ENCODE measurements around the gene ZNHIT6. TPM values are rescaled to one million over a fixed set of nuclear protein-coding genes. Genes with fewer than 3 reads are reported as not detected.

ZNHIT6 gene
- total RNA-seq, 1 experiment from 2014 or later: 16.1 TPM

- no peak overlapping the region for H3K4me3 ChIP-seq
- no peaks in the 10 kb centered on the region for H3K27me3 ChIP-seq (ENCODE audit: insufficient read depth, low read depth)
- POLR2A ChIA-PET (ENCODE audit: unreplicated experiment): interaction anchor here (0.8 kb wide), 1 partner anchor 13 kb away, joined by 5 read pairs; no protein-coding TSS in a partner anchor
- no peak overlapping the region for H3K4me2 ChIP-seq
- no peak overlapping the region for H2AFZ ChIP-seq
- intact Hi-C loops (cut with micrococcal nuclease; ENCODE audit: unreplicated experiment): no loop called here
- no peaks in the 10 kb centered on the region for H4K20me1 ChIP-seq (ENCODE audit: insufficient read depth)
- BruUV-seq (replicated peaks): no TSS peak
- H3K27ac ChIP-seq: no peak overlapping the region
- H3K4me1 ChIP-seq (replicated peaks; ENCODE audit: insufficient read depth): no peaks in the 10 kb centered on the region
- no peak for DNase-seq
- H3K9me2 ChIP-seq (ENCODE audit: insufficient read depth): no peaks in the 10 kb centered on the region
- no peaks in the 10 kb centered on the region; the same call in 1 of the 2 replicates for H3F3A ChIP-seq (ENCODE audit: insufficient read depth, low read depth)
- H3K9me3 ChIP-seq (ENCODE audit: insufficient read depth, low read depth): no peaks in the 10 kb centered on the region
- CTCF ChIA-PET: interaction anchor here (0.6 kb wide), 1 partner anchor 36 kb away, joined by 3 read pairs; no protein-coding TSS in a partner anchor
- no peaks in the 10 kb centered on the region for H3K36me3 ChIP-seq (ENCODE audit: low read depth)
- no peaks in the 10 kb centered on the region for H3K79me2 ChIP-seq (ENCODE audit: low read depth)
- no peak for TF ChIP-seq CTCF (conservative IDR thresholded peaks at IDR 0.05)
These were observed 108.6 kb downstream of the ZNHIT6 start for GRCh38 chr1:85599681-85600080.

Other genes starting within 250 kb of the ZNHIT6 start
- gene DDAH1, start 243.3 kb downstream of the ZNHIT6 start, total RNA-seq (2021): 29.6 and 31.9 TPM in 2 replicates
- 75.6 and 92.8 TPM in 2 replicates for gene CCN1, start 127.7 kb downstream of the ZNHIT6 start, total RNA-seq (2021)

Measured in PC-9 (cell line).